Liver (tissue), 9 donors: Measurements from ENCODE around the gene CEND1. TPM values are rescaled to one million over a fixed set of nuclear protein-coding genes. Genes with fewer than 3 reads are reported as not detected.

Experiments
- DNase-seq: peaks from one replicate; pipeline ENCODE4 v3.0.0-alpha.2; 2017; ENCODE audit warnings: low spot score
- H3K27ac ChIP-seq, 2 donors: one replicate each; pipeline ENCODE4 v1.7.0; 2013; ENCODE audit warnings: inconsistent platforms in 2 of 2, low read length in 2 of 2, control low read depth in 1 of 2, low read depth in 1 of 2, mild to moderate bottlenecking in 1 of 2
- H3K27me3 ChIP-seq, 4 donors: one replicate each; pipeline versions ENCODE4 v1.6.1 to v1.7.0; 2013; ENCODE audit warnings: low read length in 3 of 4, inconsistent platforms in 1 of 4, mild to moderate bottlenecking in 1 of 4, moderate library complexity in 1 of 4; ENCODE audit not compliant: control insufficient read depth in 4 of 4, insufficient read depth in 4 of 4
- H3K36me3 ChIP-seq, 4 donors: one replicate each; pipeline versions ENCODE4 v1.6.1 to v1.7.0; 2013; ENCODE audit warnings: low read length in 3 of 4, mild to moderate bottlenecking in 3 of 4, low read depth in 1 of 4, moderate library complexity in 1 of 4; ENCODE audit not compliant: control insufficient read depth in 4 of 4, insufficient read depth in 3 of 4
- H3K4me1 ChIP-seq, 4 donors: one replicate each; pipeline versions ENCODE4 v1.6.1 to v1.7.0; 2013; ENCODE audit warnings: low read length in 3 of 4, mild to moderate bottlenecking in 3 of 4, moderate library complexity in 1 of 4; ENCODE audit not compliant: control insufficient read depth in 4 of 4, insufficient read depth in 4 of 4
- H3K4me3 ChIP-seq, 3 donors: one replicate each; pipeline versions ENCODE4 v1.6.1 to v1.7.0; 2013; ENCODE audit warnings: low read length in 3 of 3, control low read depth in 1 of 3, low read depth in 1 of 3, mild to moderate bottlenecking in 1 of 3
- H3K9ac ChIP-seq, 2 donors: one replicate each; pipeline ENCODE4 v1.7.0; 2013; ENCODE audit warnings: low read length in 2 of 2, mild to moderate bottlenecking in 2 of 2, moderate library complexity in 2 of 2, control low read depth in 1 of 2, low read depth in 1 of 2
- H3K9me3 ChIP-seq, 4 donors: one replicate each; pipeline versions ENCODE4 v1.6.1 to v1.7.0; 2013; ENCODE audit warnings: low read length in 3 of 4; ENCODE audit not compliant: control insufficient read depth in 4 of 4
- EGR1 ChIP-seq, 2 donors: IDR thresholded peaks; 2 replicates each; pipeline ENCODE4 v1.6.1; 2016 to 2018; ENCODE audit warnings: antibody characterized with exemption in 2 of 2, low read depth in 2 of 2
- FOXA1 ChIP-seq: IDR thresholded peaks from 2 replicates; pipeline ENCODE4 v1.6.1; 2016; ENCODE audit warnings: antibody characterized with exemption
- FOXA2 ChIP-seq: IDR thresholded peaks from 2 replicates; pipeline ENCODE4 v1.6.1; 2016; ENCODE audit warnings: antibody characterized with exemption
- GABPA ChIP-seq, 2 donors: IDR thresholded peaks in 1 of 2; conservative IDR thresholded peaks in 1 of 2; 2 replicates each; pipeline ENCODE4 v1.6.1; 2016; ENCODE audit warnings: antibody characterized with exemption in 2 of 2, mild to moderate bottlenecking in 1 of 2, moderate library complexity in 1 of 2
- HNF4A ChIP-seq, 2 donors: conservative IDR thresholded peaks; 2 replicates each; pipeline ENCODE4 v1.6.1; 2016; ENCODE audit warnings: antibody characterized with exemption in 2 of 2, mild to moderate bottlenecking in 2 of 2
- HNF4G ChIP-seq: IDR thresholded peaks from 2 replicates; pipeline ENCODE4 v1.6.1; 2016; ENCODE audit warnings: antibody characterized with exemption
- JUND ChIP-seq, 2 donors: IDR thresholded peaks; 2 replicates each; pipeline ENCODE4 v1.6.1; 2016; ENCODE audit warnings: antibody characterized with exemption in 2 of 2
- NR2F2 ChIP-seq: IDR thresholded peaks from 2 replicates; pipeline ENCODE4 v1.6.1; 2016; ENCODE audit warnings: antibody characterized with exemption
- RAD21 ChIP-seq, 2 donors: IDR thresholded peaks; 2 replicates each; pipeline ENCODE4 v1.6.1; 2016; ENCODE audit warnings: antibody characterized with exemption in 2 of 2, mild to moderate bottlenecking in 2 of 2
- RXRA ChIP-seq, 2 donors: IDR thresholded peaks; 2 replicates each; pipeline ENCODE4 v1.6.1; 2017 to 2018; ENCODE audit warnings: antibody characterized with exemption in 2 of 2, mild to moderate bottlenecking in 1 of 2
- SP1 ChIP-seq: IDR thresholded peaks from 2 replicates; pipeline ENCODE4 v1.6.1; 2018; ENCODE audit warnings: antibody characterized with exemption, mild to moderate bottlenecking
- TAF1 ChIP-seq: conservative IDR thresholded peaks from 2 replicates; pipeline ENCODE4 v1.6.1; 2016; ENCODE audit warnings: antibody characterized with exemption, mild to moderate bottlenecking
- YY1 ChIP-seq: IDR thresholded peaks from 2 replicates; pipeline ENCODE4 v1.6.1; 2016; ENCODE audit warnings: antibody characterized with exemption, mild to moderate bottlenecking
- WGBS: extraction: QIAGEN DNeasy Blood & Tissue Kit; methylation state at CpG from one replicate; pipeline ENCODE4 v1.1.7; 2013; 5-methylcytosine and 5-hydroxymethylcytosine counted together
- polyA plus RNA-seq, 2 donors: library from polyadenylated mRNA; stranded (reverse) in 1 of 2; unstranded in 1 of 2; fragments of 200-250 nt in 1 of 2; fragments of >200 nt in 1 of 2; fragmentation: Nextera tagmentation in 1 of 2; extraction: Ambion mirVana in 1 of 2; gene quantifications; one replicate each; pipeline versions ENCODE4 v1.2.1 to v1.2.3, GENCODE V29; 2013 to 2015
- total RNA-seq, 2 donors: library from RNA; depleted of rRNA; stranded (reverse); fragments of >200 nt; gene quantifications; one replicate each; pipeline ENCODE4 v1.2.3, GENCODE V29; 2014
- TF ChIP-seq, protein P1 (sequence below): IDR thresholded peaks from 2 replicates; pipeline ENCODE4 v1.6.1; 2016; ENCODE audit warnings: antibody characterized with exemption, mild to moderate bottlenecking
- TF ChIP-seq, protein P2 (sequence below): IDR thresholded peaks from 2 replicates; pipeline ENCODE4 v1.6.1; 2016; ENCODE audit warnings: antibody characterized with exemption
- TF ChIP-seq, protein P3 (sequence below): fragments of 150-350 bp; IDR thresholded peaks from 2 replicates; pipeline ENCODE4 v1.5.1; 2017; ENCODE audit warnings: improper control_type of control experiment, low read depth, low read length; ENCODE audit not compliant: missing input control
- TF ChIP-seq, protein P4 (sequence below): IDR thresholded peaks from 2 replicates; pipeline ENCODE4 v1.6.1; 2016; ENCODE audit warnings: antibody characterized with exemption
- TF ChIP-seq, protein P5 (sequence below): IDR thresholded peaks from 2 replicates; pipeline ENCODE4 v1.6.1; 2016; ENCODE audit warnings: antibody characterized with exemption
- donor health status: healthy.
- donor health status: healthy.
- donor health status: healthy.
- donor health status: healthy.
- donor health status: healthy.

Gene CEND1
- total and polyA plus RNA-seq, 4 donors: not detected

DNA sequence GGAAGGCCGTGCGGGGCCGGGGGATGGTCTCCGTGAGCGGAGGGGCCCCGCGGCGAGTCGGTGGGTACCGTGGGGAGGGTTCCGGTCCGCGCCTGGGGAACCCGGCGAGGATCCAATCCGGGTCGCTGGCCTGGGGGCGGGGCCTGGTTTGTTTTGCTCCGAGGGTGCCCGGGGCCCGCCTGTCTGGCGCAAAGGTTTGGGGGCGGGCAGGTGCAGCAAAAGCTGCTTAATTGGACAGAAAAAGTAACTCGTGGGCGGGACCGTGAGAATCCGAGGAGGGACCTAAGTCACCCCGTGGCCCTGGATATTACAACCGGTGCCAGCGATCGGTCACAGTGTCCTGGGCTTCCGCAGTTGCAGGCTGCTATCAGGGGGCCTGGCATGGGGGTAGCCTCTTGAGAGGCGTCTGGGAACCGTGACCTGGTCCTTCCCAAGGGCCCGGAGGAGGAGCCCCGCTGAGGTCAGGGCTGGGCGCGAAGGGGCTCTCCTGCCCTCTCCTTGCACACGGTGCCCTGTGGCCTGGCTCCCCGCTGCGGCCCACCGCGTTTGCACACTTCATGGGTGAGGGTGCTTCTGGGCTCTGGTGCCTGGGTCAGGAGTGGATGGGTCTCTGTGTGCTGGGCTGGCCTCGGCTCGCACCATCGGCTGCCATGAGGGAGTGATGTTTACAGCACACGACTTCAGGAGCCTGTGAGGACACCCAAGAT lies 30.2 kb upstream of the CEND1 start:
- peak overlapping the region; percentile 92 to 99 (median 98) for H3K4me3 ChIP-seq
- H3K36me3 ChIP-seq: peaks cover 0 to 18% (median 3%) of the 10 kb centered on the region in 4 donors
- H3K9ac ChIP-seq: peak overlapping the region; percentile 62 to 85
- DNase-seq: peak; percentile 90
- no peaks in the 10 kb centered on the region for H3K27me3 ChIP-seq
- 1% methylated on average over 47 of the region's 47 CpGs for WGBS
- peak overlapping the region; percentile 87 to 95 for H3K27ac ChIP-seq
- TF ChIP-seq GABPA (IDR thresholded peaks at IDR 0.05 in 1 of 2, conservative IDR thresholded peaks at IDR 0.05 in 1 of 2) (peak in 1 of 2 donors; percentile 34), FOXA1 (no peak), TAF1 (peak; percentile 81), HNF4A (conservative IDR thresholded peaks at IDR 0.05) (peak; percentile 42 to 66), YY1 (no peak), JUND (IDR thresholded peaks at IDR 0.05) (no peak), FOXA2 (no peak), RXRA (IDR thresholded peaks at IDR 0.05) (peak in 1 of 2 donors; percentile 65), SP1 (peak; percentile 74), HNF4G (no peak), NR2F2 (peak; percentile 36), RAD21 (IDR thresholded peaks at IDR 0.05) (no peak), EGR1 (IDR thresholded peaks at IDR 0.05; ENCODE audit: low read depth in 2 of 2) (peak; percentile 20 to 44)
- TF ChIP-seq, protein P1, sequence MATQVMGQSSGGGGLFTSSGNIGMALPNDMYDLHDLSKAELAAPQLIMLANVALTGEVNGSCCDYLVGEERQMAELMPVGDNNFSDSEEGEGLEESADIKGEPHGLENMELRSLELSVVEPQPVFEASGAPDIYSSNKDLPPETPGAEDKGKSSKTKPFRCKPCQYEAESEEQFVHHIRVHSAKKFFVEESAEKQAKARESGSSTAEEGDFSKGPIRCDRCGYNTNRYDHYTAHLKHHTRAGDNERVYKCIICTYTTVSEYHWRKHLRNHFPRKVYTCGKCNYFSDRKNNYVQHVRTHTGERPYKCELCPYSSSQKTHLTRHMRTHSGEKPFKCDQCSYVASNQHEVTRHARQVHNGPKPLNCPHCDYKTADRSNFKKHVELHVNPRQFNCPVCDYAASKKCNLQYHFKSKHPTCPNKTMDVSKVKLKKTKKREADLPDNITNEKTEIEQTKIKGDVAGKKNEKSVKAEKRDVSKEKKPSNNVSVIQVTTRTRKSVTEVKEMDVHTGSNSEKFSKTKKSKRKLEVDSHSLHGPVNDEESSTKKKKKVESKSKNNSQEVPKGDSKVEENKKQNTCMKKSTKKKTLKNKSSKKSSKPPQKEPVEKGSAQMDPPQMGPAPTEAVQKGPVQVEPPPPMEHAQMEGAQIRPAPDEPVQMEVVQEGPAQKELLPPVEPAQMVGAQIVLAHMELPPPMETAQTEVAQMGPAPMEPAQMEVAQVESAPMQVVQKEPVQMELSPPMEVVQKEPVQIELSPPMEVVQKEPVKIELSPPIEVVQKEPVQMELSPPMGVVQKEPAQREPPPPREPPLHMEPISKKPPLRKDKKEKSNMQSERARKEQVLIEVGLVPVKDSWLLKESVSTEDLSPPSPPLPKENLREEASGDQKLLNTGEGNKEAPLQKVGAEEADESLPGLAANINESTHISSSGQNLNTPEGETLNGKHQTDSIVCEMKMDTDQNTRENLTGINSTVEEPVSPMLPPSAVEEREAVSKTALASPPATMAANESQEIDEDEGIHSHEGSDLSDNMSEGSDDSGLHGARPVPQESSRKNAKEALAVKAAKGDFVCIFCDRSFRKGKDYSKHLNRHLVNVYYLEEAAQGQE: peak; percentile 53
- TF ChIP-seq, protein P2, sequence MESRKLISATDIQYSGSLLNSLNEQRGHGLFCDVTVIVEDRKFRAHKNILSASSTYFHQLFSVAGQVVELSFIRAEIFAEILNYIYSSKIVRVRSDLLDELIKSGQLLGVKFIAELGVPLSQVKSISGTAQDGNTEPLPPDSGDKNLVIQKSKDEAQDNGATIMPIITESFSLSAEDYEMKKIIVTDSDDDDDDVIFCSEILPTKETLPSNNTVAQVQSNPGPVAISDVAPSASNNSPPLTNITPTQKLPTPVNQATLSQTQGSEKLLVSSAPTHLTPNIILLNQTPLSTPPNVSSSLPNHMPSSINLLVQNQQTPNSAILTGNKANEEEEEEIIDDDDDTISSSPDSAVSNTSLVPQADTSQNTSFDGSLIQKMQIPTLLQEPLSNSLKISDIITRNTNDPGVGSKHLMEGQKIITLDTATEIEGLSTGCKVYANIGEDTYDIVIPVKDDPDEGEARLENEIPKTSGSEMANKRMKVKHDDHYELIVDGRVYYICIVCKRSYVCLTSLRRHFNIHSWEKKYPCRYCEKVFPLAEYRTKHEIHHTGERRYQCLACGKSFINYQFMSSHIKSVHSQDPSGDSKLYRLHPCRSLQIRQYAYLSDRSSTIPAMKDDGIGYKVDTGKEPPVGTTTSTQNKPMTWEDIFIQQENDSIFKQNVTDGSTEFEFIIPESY: no peak
- TF ChIP-seq, protein P3, sequence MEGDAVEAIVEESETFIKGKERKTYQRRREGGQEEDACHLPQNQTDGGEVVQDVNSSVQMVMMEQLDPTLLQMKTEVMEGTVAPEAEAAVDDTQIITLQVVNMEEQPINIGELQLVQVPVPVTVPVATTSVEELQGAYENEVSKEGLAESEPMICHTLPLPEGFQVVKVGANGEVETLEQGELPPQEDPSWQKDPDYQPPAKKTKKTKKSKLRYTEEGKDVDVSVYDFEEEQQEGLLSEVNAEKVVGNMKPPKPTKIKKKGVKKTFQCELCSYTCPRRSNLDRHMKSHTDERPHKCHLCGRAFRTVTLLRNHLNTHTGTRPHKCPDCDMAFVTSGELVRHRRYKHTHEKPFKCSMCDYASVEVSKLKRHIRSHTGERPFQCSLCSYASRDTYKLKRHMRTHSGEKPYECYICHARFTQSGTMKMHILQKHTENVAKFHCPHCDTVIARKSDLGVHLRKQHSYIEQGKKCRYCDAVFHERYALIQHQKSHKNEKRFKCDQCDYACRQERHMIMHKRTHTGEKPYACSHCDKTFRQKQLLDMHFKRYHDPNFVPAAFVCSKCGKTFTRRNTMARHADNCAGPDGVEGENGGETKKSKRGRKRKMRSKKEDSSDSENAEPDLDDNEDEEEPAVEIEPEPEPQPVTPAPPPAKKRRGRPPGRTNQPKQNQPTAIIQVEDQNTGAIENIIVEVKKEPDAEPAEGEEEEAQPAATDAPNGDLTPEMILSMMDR: no peak
- TF ChIP-seq, protein P4, sequence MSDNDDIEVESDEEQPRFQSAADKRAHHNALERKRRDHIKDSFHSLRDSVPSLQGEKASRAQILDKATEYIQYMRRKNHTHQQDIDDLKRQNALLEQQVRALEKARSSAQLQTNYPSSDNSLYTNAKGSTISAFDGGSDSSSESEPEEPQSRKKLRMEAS: no peak
- TF ChIP-seq, protein P5, sequence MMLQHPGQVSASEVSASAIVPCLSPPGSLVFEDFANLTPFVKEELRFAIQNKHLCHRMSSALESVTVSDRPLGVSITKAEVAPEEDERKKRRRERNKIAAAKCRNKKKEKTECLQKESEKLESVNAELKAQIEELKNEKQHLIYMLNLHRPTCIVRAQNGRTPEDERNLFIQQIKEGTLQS: no peak
- peaks cover 30 to 54% (median 42%) of the 10 kb centered on the region in 4 donors for H3K4me1 ChIP-seq
- no peaks in the 10 kb centered on the region for H3K9me3 ChIP-seq
